Stimulated activated CD8-positive, alpha-beta memory T cell treated with anti-CD3 and anti-CD28 coated beads, Interleukin-7, amount 100 ng/mL, for 4 hours (primary cell): ENCODE results near the gene LGALSL.
A peak's percentile ranks its signal among the peaks of the same experiment; 100 is the strongest.

Experiments used
- DNase-seq, 2 donors: peaks; one replicate each; pipeline ENCODE4 v3.0.0-alpha.2; 2020; ENCODE audit warnings: low read depth in 2 of 2

Gene LGALSL

DNA sequence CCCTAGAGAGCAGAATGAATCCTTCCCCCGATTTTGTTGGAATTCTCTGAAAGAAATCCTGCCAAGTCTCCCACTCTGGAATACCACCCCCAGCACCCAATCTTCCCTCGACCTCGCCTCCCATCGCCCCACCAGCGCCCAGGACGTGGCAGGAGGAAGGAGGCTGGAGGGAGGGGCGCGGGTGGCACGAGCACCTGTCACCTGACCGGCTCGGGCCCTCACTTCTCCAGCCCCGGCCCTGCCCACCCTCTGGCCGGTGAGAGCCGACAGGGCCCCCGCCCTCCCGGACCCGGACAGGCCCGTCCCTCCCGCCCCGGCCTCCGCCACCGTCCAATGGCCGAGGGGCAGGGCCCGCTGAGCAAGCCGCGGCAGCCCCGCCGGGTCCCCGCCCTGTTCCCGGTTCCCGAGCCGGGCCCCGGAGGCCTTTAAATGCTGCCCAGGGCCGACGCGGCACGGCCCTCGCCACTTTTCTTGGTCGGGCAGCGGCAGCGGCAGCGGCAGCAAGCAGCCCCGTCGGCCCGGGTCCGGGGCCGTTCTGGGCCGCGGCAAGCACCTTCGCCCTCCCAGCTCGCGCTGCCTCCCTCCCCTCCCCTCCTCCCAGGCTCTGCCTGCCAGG lies at the start of gene LGALSL:
Gene LGALSL (plus strand): TSS at position 393 of the 616 bp plus-strand sequence. CDS start 384 bp downstream, outside the sequence.
- DNase-seq: peak in 1 of 2 donors; percentile 11

DNA sequence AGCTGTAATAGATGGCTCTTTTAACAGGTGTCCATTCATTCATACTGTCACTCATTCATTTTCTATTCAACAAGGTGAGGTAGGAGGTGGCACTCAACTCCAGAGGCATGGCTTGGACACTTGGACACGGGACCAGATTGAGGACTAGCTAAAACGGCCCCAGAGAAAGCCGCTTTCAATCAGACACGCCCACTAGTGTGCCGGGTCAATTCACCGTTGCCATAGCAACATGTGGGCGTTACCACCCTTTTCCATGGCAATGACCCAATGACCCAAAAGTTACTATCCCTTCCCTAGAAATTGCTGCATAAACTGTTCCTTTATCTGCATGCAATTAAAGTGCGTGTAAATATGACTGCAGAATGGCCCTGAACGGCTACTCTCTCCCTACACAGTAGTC lies 49.2 kb upstream of the LGALSL start:
- no peak for DNase-seq

DNA sequence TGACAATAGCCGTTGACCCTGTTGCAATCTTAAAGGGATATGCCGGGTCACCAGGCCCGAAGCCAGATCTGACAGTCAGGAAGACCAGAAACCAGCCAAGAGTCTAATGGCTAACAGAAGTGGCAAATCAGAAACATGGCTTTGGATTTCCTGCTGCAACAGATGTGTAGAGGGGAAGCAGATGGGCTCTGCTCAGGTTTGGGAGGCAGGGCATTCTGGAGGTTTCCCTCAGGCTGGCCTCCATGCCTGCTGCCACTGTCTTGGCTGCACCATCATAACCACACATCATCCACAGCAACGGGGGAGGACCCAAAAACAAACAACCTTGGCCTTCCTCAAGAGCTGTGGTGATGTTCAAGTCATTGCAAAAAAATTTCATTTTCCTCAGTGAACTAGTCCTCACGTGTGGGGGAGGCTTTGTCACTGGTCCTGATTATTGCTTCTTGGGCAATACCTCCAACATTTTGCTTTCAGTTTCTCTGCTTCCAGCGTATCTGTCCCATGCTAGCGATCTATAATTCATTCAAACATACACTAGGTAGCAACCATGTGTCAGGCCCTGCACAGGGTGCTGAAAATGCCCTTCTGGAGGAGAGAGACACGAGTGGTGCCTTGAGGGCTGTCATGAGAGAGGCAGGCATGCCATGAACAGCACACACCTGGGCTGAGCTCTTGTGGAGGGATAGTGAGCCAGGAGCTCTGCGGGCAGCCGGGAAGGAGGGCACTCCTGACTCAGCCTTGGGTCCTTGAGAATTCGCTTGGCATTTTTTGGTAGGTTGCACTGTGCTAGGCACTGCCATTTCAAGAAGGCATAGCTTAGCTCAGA lies 48.2 kb upstream of the LGALSL start:
- DNase-seq: no peak

DNA sequence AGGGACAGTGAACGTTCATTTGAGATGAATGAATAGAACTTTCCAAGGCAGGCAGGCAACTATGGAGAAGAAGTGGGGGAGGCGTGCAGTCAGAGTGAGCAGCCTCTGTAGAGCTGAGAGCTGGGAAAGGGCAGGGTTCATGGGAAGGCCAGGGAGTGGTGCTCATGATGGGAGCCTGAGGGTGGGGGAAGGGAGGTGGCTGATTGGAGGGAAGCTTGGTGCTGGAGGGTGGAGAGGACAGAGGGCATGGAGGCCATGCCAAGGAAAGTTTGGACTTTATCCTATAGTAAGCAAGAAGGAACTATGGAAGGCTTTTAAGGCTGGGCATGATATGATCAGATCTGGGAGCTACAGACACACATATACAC lies 47.6 kb upstream of the LGALSL start:
- DNase-seq: no peak

DNA sequence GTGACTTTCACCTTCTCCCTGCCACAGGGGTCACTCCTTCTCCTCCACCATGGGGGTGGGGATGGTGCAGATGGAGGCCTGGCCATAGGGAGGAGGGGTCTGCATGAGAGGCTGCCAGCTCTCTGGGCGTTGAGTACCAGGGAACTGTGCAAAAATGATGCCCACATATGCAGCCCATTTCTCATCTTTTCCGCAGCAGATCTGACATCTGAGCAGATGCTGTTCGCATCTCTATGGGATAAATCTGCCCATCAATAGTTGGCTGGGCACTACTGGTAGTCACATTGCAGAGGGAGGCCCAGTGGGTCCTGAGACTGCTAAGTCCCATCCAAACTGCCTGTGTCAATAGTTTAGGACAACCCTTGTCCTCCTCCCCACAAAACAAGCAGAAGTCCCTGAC lies 45.9 kb upstream of the LGALSL start:
- no peak for DNase-seq

DNA sequence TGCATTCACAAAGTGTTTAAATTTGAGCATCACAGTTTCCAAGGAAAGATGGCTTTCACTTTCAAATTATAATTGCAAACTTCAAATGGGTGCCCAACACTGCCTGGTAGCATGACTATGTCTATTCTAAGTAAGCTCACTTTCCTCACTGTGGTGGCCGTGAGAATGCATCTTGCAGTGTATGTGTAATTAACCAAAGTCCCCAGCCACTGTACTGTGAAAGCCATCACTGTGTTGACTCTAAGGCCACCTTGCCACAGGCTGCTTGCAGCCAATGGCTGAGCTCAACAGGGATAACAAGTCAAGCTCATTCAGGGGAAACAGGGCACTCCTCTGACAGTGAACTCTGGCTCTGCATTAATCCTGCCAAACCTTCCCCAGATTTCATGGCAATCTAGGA lies 43.3 kb upstream of the LGALSL start:
- no peak for DNase-seq

DNA sequence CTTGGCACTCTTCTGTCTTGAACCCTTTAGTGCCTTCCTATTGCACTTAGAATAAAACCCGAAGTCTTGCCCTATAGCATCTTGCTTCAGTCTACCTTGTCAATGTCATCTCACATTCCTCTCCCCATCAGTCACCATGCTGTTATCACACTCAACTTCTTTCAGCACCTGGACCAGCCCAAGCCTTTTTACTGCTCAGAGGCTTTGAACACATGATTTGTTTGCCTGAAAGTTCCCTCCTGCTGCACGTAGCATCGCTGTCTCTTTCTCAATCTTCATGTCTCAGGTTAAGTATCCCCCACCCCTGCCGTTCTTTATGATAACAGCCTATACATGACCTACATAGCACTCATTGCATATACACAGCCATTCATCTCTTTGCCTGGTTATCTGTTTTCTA lies 41.3 kb upstream of the LGALSL start:
- no peak for DNase-seq

DNA sequence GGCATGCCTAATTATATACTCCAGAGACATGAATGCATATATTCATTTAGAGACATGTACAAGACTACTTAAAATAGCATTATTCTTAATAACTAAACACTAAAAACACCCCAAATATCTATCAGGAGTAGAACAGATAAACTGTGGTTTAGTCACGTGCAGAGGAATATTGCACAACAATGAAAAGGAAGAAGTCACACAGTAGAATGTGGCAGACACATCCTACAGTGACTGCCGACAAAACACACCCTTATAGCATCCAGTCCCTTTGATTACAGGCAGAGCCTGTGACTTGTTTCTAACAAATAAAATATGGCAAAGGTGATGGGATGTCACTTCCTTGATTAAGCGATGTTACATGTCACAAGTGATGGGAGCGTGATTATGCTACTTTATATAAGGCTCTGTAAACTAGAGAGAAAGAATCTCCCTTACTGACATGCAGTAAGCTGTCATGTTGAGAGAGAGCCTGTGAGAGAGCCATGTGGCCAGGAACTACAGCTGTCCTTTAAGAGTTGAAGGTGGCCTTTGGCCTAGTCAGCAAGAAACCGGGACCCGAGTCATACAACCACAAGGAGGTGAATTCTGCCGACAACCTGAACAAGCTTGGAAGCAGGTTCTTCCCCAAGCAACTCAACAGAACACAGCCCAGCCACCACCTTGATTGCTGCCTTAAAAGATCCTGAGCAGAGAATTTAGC lies 39.1 kb upstream of the LGALSL start:
- DNase-seq: no peak

DNA sequence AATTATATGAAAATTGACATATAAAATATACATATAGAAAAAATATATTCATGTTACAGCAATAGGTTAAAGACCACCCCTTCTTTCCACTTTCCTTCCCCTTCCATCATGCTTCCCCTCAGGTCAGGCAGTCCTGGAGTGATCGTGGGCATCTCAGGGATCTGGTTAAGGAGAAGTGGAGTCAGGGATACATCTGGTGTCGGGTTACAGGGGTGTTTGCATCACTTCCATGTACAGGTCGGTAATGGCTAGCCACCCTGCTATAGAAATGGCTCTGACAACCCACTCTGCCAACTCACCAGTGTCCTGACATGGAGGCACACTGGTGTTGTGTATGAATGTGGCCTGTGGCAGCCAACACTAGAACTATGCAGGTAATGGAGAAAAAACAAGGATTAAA lies 36.3 kb upstream of the LGALSL start:
- DNase-seq: no peak

DNA sequence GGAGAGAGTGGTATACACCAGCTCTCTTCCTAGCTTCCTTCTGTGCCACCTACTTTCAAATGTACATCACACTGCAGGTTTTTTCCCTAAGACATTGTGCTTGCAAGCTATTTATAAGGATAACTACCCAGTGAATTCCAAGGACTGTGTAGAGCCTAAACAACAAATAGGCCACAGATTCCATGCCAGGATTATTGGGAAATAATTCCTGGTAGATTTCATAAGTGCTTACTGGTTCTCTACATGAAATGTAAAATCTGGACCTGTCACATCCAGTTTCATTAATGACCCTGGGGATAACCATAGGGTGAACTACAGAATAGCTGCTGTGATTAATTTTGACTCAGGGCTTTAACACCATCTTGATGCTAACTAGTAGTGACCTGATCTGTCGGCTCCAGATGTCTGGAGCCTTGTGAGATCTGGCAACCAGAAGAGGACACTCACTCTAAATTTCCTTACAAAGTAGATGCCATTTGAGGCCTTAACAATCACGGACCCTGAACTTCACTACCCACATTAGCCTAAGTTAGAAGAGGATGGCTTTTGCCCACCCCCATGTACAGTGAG lies 34.3 kb upstream of the LGALSL start:
- no peak for DNase-seq

DNA sequence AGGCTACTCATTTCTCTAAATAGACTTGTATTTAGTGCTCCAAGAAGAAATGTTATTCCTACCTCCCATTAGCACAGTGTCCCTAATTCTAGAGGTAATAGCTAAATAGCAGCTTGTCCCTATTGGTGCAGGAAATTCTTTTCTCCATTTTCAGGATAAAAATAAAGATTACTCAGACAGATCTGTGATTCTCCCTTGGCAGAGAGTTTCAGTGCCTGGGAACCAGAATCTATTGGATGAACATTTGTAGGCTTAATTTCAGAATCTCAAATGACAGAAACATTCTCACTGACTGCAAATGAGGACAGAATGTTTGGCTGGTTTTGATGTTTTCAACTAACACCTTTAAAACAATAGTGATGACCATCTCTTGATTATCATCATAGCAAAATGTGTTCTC lies 33.3 kb upstream of the LGALSL start:
- DNase-seq: no peak

DNA sequence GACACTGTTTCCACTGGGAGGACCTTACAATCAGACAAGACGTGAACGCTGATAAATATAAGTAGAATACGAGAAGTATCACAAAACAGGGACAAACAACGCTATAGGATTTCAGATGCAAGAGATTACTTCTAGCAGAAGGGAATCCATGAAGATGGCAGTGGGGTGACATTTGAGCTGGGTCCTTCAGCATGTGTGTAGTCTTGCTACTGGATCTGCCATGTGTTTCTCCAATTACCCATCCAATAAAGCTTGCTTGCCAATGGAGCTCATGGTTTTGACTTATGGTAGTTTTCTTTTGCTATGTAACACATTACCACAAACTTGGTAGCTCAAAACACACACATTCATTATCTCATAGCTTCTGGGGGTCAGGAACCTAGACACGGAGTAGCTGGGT lies 32.8 kb upstream of the LGALSL start:
- no peak for DNase-seq

DNA sequence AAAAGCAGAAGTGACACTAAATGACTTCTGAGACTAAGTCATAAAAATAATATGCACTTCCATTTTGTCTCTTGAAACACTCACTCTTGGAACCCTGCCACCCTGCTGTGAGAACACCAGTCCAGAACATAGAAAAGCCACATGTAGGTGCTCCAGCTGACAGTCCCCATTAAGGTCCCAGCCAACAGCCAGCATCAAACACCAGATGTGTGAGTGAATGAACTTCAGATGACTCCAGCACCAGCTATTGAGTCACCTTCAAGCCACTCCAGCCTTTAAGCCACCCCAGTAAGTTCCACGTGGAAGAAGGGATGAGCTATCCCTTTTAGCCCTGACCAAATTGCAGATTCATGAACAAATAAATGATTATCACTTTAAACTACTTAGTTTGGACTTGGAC lies 31.5 kb upstream of the LGALSL start:
- DNase-seq: no peak

DNA sequence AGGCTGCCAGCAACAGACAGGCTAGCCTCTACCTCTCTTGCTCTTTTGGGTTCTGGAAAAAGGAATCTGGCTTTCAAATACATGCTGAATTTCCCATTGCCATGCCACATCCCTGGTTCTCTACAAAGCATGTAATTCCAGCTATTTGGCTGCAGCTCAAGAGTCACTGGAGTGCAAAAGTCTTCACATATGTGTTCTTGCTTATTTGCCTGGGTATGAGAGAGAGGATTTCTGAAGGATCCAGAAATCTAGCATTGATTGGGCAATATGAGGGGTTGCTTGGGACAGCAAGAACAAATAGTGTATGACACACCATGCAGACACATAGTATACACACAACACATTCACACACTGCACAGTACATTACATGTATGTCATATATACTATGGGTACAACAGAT lies 30.7 kb upstream of the LGALSL start:
- DNase-seq: no peak

DNA sequence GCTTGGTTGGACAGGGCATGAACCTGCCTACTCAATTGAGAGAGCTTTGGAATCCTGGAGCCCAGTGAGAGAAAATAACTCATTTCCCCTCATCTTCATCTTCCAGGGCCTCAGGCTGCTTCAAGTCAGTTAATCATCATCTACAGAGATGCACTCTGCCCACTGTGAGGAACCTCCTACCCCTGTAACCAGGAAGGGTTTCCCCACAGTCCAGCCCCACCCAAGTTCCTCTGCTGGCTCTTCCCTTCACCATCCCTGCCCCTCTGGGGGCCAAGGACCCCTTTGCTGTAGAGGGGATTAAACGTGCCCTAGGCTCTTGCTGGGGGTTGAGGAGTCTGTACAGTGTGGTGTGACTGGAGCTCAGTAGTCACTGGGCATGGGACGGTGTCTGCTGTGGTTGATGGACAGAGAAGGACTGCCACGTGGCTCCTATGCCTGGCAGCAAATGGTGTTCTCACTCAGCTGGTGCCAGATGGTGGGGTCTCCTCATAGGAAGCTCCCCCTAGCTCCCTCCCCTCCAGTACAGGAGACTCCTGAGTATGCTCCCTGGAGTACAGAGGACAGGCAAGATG lies 29.5 kb upstream of the LGALSL start:
- DNase-seq: no peak

DNA sequence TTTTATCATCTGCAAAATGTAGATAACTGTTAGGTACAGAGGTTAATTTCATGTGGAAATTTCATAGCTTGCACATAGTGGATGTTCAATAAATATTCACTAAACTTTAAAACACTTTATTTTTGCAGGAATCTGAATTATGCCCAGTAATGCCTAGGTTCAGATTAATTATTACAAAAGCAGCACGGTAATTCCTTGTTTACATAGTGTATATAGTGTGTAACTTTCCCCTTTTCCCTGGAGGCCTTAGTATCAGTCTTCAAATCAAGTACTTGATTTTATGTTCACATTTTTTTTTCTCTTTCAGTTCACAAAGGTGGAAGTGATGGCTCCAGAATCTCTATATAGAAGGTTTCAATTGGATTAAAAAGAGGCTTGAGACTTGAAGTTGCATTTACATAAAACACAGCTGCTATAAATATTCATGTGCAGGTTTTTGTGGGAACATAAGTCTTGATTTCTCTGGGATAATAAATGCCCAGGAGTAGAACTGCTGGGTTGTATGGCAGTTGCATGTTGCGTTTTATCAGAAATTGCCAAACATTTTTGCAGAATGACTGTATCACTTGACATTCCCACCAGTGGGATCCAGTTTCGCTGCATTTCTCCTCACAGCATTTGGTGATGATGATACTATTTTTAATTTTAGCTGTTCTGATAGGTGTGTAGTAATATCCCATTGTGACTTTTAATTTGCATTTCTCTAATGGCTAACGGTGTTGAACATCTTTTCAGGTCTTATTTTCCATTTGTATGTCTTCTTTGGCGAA lies 27.6 kb upstream of the LGALSL start:
- no peak for DNase-seq

DNA sequence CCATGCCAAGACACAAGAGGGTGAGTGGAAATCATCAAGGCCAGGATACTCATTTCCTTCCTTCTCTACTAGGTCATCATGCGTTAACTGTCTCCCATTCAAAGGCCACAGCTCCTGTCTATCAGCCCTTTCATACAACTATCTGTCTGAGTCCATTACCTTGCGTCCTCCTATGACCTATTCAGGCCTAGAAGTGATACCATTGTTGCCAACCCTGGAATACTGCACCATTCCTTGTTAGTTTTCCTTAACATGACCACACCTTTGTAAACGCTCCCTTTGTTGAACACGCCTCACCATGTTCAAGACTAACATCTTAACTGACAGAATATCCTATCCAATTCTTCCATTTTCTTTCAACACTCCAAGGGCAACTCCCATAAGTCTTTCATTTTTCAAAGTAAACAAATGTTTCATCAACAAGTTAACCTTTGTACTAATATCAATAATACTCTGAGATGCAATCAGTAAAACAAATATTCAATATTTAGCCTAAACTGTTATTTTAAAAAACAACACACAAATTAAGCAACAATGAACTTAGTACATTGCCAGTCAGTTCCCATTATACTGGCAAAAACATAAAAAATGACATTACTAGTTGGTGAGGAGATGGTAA lies 19.8 kb upstream of the LGALSL start:
- DNase-seq: no peak

DNA sequence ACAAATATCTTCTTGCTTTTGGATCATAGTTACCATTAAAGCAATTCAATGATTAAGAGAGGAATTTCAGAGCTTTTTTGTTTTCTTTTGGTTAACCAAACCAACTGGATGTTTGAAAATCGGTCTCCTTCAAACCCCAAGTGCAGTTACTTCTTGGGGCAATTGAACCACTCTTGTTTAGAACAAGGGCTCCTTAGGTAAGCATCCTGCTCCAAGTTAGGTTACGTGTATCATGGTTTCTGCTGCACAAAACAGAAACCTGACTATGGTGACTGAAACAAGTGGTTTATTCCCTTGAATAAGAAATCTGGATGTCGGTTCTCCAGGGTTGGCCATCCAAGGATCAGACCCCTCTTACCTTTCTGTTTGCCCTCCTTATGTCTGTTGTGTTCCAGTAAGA lies 16.1 kb upstream of the LGALSL start:
- no peak for DNase-seq

DNA sequence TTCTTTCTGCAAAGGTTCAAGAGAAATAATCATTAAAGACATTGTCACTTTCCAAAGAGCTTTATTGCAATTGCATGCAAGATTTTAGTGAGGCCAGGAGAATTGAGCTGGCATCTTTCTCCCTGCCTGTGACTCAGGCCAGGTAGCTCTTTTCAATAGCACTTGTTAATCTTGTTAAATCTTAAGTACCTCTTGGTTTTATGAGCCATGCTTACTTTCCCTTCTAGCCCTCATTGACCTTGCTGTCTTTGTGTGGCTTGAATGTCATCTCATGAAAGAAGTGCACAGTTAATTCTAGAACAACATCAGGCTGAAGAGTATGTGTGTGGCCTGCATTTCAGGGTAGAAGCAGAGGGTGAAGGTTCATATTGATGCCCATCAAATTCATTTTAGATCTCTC lies 14.8 kb upstream of the LGALSL start:
- DNase-seq: no peak

DNA sequence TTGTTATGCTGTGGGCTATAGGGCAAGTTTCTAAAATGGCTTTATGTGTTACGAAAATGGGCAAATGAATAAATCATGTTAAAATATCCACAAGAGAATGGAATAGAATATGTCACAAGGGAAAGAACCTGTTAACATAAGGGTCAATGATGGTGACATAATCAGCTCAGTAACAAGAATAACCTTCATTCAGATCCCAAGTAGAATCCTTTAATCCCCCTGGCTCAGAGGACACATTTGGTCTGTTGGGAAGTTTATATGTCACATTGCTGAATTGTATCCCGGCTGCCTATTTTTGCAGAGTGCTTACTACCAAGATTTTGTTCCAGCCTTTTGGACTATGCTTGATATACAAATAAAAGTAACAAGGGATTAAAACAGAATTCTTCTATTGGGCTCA lies 13.1 kb upstream of the LGALSL start:
- DNase-seq: no peak

DNA sequence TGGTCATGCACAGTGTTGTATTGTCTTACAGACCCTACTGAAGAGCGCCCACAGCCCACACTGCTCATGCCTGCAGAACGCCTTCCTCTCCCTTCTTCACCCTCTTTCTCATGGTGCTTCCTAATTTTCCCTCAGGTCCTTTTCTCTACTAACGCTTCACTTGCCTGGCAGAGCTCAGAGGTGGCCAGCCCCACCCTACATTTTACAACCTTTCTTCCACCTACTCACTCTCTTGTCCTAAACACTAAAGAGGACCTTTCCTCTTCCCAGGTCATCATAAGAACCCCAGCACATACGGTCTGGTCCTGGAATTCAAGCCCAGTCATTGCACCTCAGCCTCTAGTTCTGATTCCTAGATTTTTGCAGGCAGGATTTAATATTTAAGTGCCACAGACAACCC lies 11.7 kb upstream of the LGALSL start:
- DNase-seq: no peak
